SK-N-SH (cell line): ENCODE results near the gene ESF1. TPM values are rescaled to one million over a fixed set of nuclear protein-coding genes. Genes with fewer than 3 reads are reported as not detected.

Experiments
- CTCF ChIA-PET: fragments of 300-600, 350-600 bp; formaldehyde crosslinking; extraction: SDS; loops from one replicate; lab custom pipeline; 2021; lab: Yijun Ruan, JAX
- POLR2A ChIA-PET: fragments of 350-600 bp; sonication (Branson Sonifier 250); formaldehyde crosslinking; extraction: SDS; loops from one replicate; lab custom pipeline; 2020; ENCODE audit warnings: antibody characterized with exemption, inconsistent platforms; lab: Yijun Ruan, JAX
- DNase-seq: peaks from one replicate; pipeline ENCODE4 v3.0.0; 2012
- H2AFZ ChIP-seq: fragments of 200-600 bp; sonication (generic); 2 replicates; pipeline ENCODE4 v1.8.1; 2016; ENCODE audit warnings: antibody characterized with exemption, mild to moderate bottlenecking, low read depth
- H3F3A ChIP-seq: fragments of 200-600 bp; sonication (generic); replicated peaks from 2 replicates; pipeline ENCODE3; 2016; ENCODE audit warnings: antibody characterized with exemption, mild to moderate bottlenecking; ENCODE audit not compliant: insufficient read depth
- H3K27ac ChIP-seq, 2 experiments: fragments of 200-500 bp in 1 of 2; fragments of 200-600 bp in 1 of 2; sonication (Bioruptor generic) in 1 of 2; sonication (generic), shearing (Covaris generic) in 1 of 2; 2 replicates each; pipeline versions ENCODE4 v1.5.1 to v1.6.1; 2014 to 2016; ENCODE audit warnings: low read depth in 2 of 2, inconsistent platforms in 1 of 2, low read length in 1 of 2, mild to moderate bottlenecking in 1 of 2, mixed read lengths in 1 of 2
- H3K27me3 ChIP-seq: fragments of 200-600 bp; sonication (generic), shearing (Covaris generic); 2 replicates; pipeline ENCODE4 v1.6.1; 2016; ENCODE audit warnings: mixed run types; ENCODE audit not compliant: insufficient read depth
- H3K36me3 ChIP-seq, 2 experiments: fragments of 200-500 bp in 1 of 2; fragments of 200-600 bp in 1 of 2; sonication (Bioruptor generic) in 1 of 2; sonication (generic) in 1 of 2; replicated peaks in 1 of 2; 2 replicates each; pipeline versions ENCODE3 to v1.5.1; 2014 to 2016; ENCODE audit warnings: low read length in 1 of 2, mild to moderate bottlenecking in 1 of 2; ENCODE audit not compliant: insufficient read depth in 2 of 2, control insufficient read depth in 1 of 2
- H3K4me1 ChIP-seq, 2 experiments: fragments of 200-500 bp in 1 of 2; fragments of 200-600 bp in 1 of 2; sonication (Bioruptor generic) in 1 of 2; sonication (generic), shearing (Covaris generic) in 1 of 2; 2 replicates each; pipeline versions ENCODE4 v1.5.1 to v1.6.1; 2014 to 2016; ENCODE audit warnings: low read depth in 1 of 2, low read length in 1 of 2, mixed run types in 1 of 2; ENCODE audit not compliant: insufficient read depth in 2 of 2, control insufficient read depth in 1 of 2
- H3K4me2 ChIP-seq: fragments of 200-600 bp; sonication (generic), shearing (Covaris generic); 2 replicates; pipeline ENCODE4 v1.6.1; 2017; ENCODE audit warnings: mixed run types
- H3K4me3 ChIP-seq, 2 experiments: fragments of 200-500 bp in 1 of 2; fragments of 200-600 bp in 1 of 2; sonication (Bioruptor generic) in 1 of 2; sonication (generic), shearing (Covaris generic) in 1 of 2; 2 replicates each; pipeline versions ENCODE4 v1.5.1 to v1.8.1; 2014 to 2016; ENCODE audit warnings: low read depth in 2 of 2, inconsistent platforms in 1 of 2, low read length in 1 of 2, mild to moderate bottlenecking in 1 of 2, mixed read lengths in 1 of 2, moderate library complexity in 1 of 2
- H3K79me2 ChIP-seq: fragments of 200-600 bp; sonication (generic); 2 replicates; pipeline ENCODE4 v1.8.1; 2017; ENCODE audit warnings: mild to moderate bottlenecking; ENCODE audit not compliant: insufficient read depth
- H3K9ac ChIP-seq: fragments of 200-600 bp; sonication (generic); 2 replicates; pipeline ENCODE4 v1.6.1; 2017; ENCODE audit warnings: mixed run types
- H3K9me2 ChIP-seq: fragments of 200-600 bp; sonication (generic); 2 replicates; pipeline ENCODE4 v1.6.1; 2017; ENCODE audit warnings: mixed run types
- H3K9me3 ChIP-seq: fragments of 200-600 bp; sonication (generic); 2 replicates; pipeline ENCODE4 v1.6.1; 2017; ENCODE audit warnings: mixed run types, mild to moderate bottlenecking, moderate library complexity
- H4K20me1 ChIP-seq: fragments of 200-600 bp; sonication (generic); 2 replicates; pipeline ENCODE4 v1.6.1; 2017; ENCODE audit warnings: mild to moderate bottlenecking, mixed run types; ENCODE audit not compliant: insufficient read depth
- CHD2 ChIP-seq: fragments of 150-350 bp; IDR thresholded peaks from 2 replicates; pipeline ENCODE4 v1.6.1; 2018; ENCODE audit warnings: low read length; ENCODE audit not compliant: partially characterized antibody
- ELF1 ChIP-seq: IDR thresholded peaks from 2 replicates; pipeline ENCODE4 v1.4.0; 2012
- EP300 ChIP-seq, 2 experiments: IDR thresholded peaks; 2 replicates each; pipeline versions ENCODE4 v1.4.0 to v1.6.1; 2012; ENCODE audit warnings: borderline replicate concordance in 1 of 2, low read depth in 1 of 2, low read length in 1 of 2
- EZH2phosphoT487 ChIP-seq: fragments of 200-600 bp; sonication (generic); IDR thresholded peaks from 2 replicates; pipeline ENCODE4 v1.6.1; 2017; ENCODE audit warnings: low read depth, mixed run types, mild to moderate bottlenecking, antibody characterized with exemption, moderate library complexity, borderline replicate concordance
- GABPA ChIP-seq: IDR thresholded peaks from 2 replicates; pipeline ENCODE4 v1.4.0; 2012; ENCODE audit warnings: low read depth, mild to moderate bottlenecking
- IRF3 ChIP-seq: fragments of 150-350 bp; IDR thresholded peaks from 2 replicates; pipeline ENCODE4 v1.6.1; 2016; ENCODE audit warnings: mild to moderate bottlenecking, low read depth, low read length
- JUND ChIP-seq: IDR thresholded peaks from 2 replicates; pipeline ENCODE4 v1.4.0; 2012
- NFIC ChIP-seq: IDR thresholded peaks from 2 replicates; pipeline ENCODE4 v1.4.0; 2012; ENCODE audit warnings: borderline replicate concordance
- NRF1 ChIP-seq: IDR thresholded peaks from 2 replicates; pipeline ENCODE4 v1.6.1; 2012; ENCODE audit warnings: low read depth, mild to moderate bottlenecking, low read length
- REST ChIP-seq: IDR thresholded peaks from 2 replicates; pipeline ENCODE4 v1.6.1; 2012; ENCODE audit warnings: mild to moderate bottlenecking, low read depth, low read length, moderate library complexity
- RFX5 ChIP-seq: IDR thresholded peaks from 2 replicates; pipeline ENCODE4 v1.6.1; 2012; ENCODE audit warnings: mild to moderate bottlenecking, improper control_type of control experiment, low read length
- TCF12 ChIP-seq: IDR thresholded peaks from 2 replicates; pipeline ENCODE4 v1.4.0; 2012
- USF1 ChIP-seq: IDR thresholded peaks from 2 replicates; pipeline ENCODE4 v1.4.0; 2012; ENCODE audit warnings: low read depth, borderline replicate concordance
- USF2 ChIP-seq: fragments of 150-350 bp; IDR thresholded peaks from 2 replicates; pipeline ENCODE4 v1.6.1; 2017; ENCODE audit warnings: antibody characterized with exemption, low read length, low read depth, borderline replicate concordance
- YY1 ChIP-seq: IDR thresholded peaks from 2 replicates; pipeline ENCODE4 v1.4.0; 2012; ENCODE audit warnings: low read depth, mild to moderate bottlenecking
- WGBS: methylation state at CpG from one replicate; pipeline ENCODE4 v1.1.6; 2017; ENCODE audit warnings: low lambda C conversion rate; 5-methylcytosine and 5-hydroxymethylcytosine counted together
- polyA plus RNA-seq, 3 experiments: library from polyadenylated mRNA; depleted of rRNA; stranded (reverse); fragments of >200 nt; gene quantifications; 2 replicates each; pipeline ENCODE4 v1.2.3, GENCODE V29; 2012

Gene ESF1
- polyA plus RNA-seq, 1 of the 3 experiments (the other 2 are of a cell fraction) = 1.4 TPM

- no peak overlapping the region for H3K4me2 ChIP-seq
These were observed 40.7 kb upstream of the ESF1 start for GRCh38 chr20:13825465-13825864.

More at GRCh38 chr20:13825465-13825864, 40.7 kb upstream of the ESF1 start:
- Histone ChIP-seq H3K27ac (no peak overlapping the region), H3K79me2 (no peaks in the 10 kb centered on the region), H3K4me3 (no peak overlapping the region), H3K9me3 (no peaks in the 10 kb centered on the region), H4K20me1 (no peaks in the 10 kb centered on the region), H3K4me1 (no peaks in the 10 kb centered on the region), H3K36me3 (no peaks in the 10 kb centered on the region), H2AFZ (no peak overlapping the region), H3K27me3 (no peaks in the 10 kb centered on the region), H3F3A (no peaks in the 10 kb centered on the region), H3K9ac (no peak overlapping the region), H3K9me2 (no peaks in the 10 kb centered on the region)
- TF ChIP-seq USF2 = no peak
- TF ChIP-seq USF1 = no peak
- no peak for TF ChIP-seq NFIC
- no peak for TF ChIP-seq JUND
- TF ChIP-seq REST = no peak
- no peak for TF ChIP-seq TCF12
- TF ChIP-seq RFX5 = no peak
- TF ChIP-seq YY1 = no peak
- TF ChIP-seq NRF1 = no peak
- TF ChIP-seq GABPA = no peak
- TF ChIP-seq EP300 (IDR thresholded peaks at IDR 0.05; ENCODE audit: borderline replicate concordance in 1 of 2, low read depth in 1 of 2, low read length in 1 of 2) = no peak
- TF ChIP-seq ELF1 = no peak
- TF ChIP-seq EZH2phosphoT487 = no peak
- TF ChIP-seq CHD2 = no peak
- no peak for TF ChIP-seq IRF3
- no peak for DNase-seq
- 60% methylated on average over 4 of the region's 5 CpGs for WGBS
- ChIA-PET CTCF (interaction anchor here (2.1 kb wide), 1 partner anchor 229 kb away, joined by 11 read pairs; no protein-coding TSS in a partner anchor), POLR2A (no interaction called here)
